HG02938 (cell line): Measurements from ENCODE around the gene OR9Q1.

Experiments used
- ATAC-seq: cut with Tn5 transposase; IDR thresholded peaks from one replicate; pipeline ENCODE4 v1.9.1; 2021; ENCODE audit warnings: mild to moderate bottlenecking, moderate library complexity; ENCODE audit not compliant: unreplicated experiment

OR9Q1 gene

DNA sequence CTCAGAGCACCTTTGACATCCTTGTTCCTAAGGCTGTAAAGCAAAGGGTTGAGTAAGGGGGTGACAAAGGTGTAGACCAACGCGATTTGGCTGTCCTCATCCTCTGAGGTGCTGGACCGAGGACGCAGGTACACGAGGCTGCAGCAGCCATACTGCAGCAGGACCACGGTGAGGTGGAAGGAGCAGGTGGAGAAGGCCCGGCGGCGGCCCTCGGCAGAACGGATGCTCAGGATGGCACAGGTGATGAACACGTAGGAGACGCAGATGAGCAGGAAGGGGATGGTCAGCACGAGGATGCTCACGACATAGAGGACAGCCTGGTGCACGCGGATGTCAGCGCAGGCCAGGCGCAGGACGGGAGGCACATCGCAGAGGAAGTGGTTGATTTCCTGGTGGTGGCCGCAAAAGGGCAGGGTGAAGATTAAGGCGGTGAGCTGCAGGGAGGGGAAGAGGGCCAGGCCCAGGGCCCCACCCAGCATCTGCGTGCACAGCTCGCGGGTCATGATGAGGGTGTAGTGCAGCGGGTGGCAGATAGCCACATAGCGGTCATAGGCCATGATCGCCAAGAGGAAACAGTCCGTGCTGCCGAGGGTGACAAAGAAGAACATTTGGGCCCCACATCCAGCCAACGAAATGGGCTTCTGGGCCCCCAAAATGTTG, 204.4 kb downstream of the OR9Q1 start:
- no peak for ATAC-seq
